MCF 10A (cell line): ENCODE data around the gene SLC34A2. TPM values are rescaled to one million over a fixed set of nuclear protein-coding genes. Genes with fewer than 3 reads are reported as not detected.

Experiments
- BruUV-seq: library from RNA; stranded (reverse); fragments of 400-500 nt; replicated peaks from 2 replicates; lab custom pipeline; 2021; lab: Mats Ljungman, UMichigan
- CTCF ChIA-PET: fragments of 300-600 bp; sonication (Branson Sonifier 250); formaldehyde crosslinking; extraction: SDS; loops from one replicate; lab custom pipeline; 2021; ENCODE audit warnings: antibody characterized with exemption, inconsistent platforms; lab: Yijun Ruan, JAX
- POLR2A ChIA-PET: fragments of 300-600, 350-650 bp; sonication (Branson Sonifier 250); formaldehyde crosslinking; extraction: SDS; loops from one replicate; lab custom pipeline; 2020; ENCODE audit warnings: antibody characterized with exemption, inconsistent platforms; lab: Yijun Ruan, JAX
- DNase-seq: peaks from one replicate; pipeline ENCODE4 v3.0.0-alpha.2; 2018; ENCODE audit not compliant: unreplicated experiment
- H3K27ac Mint-ChIP-seq: one replicate; pipeline ENCODE4 v1.8.0; 2022; ENCODE audit warnings: mild to moderate bottlenecking, low read depth, mixed read lengths; ENCODE audit not compliant: unreplicated experiment
- H3K27me3 Mint-ChIP-seq: one replicate; pipeline ENCODE4 v1.8.0; 2022; ENCODE audit warnings: mixed read lengths; ENCODE audit not compliant: insufficient read depth, unreplicated experiment
- H3K36me3 Mint-ChIP-seq: one replicate; pipeline ENCODE4 v1.8.0; 2022; ENCODE audit warnings: mild to moderate bottlenecking, moderate library complexity, mixed read lengths; ENCODE audit not compliant: insufficient read depth, unreplicated experiment
- H3K4me1 Mint-ChIP-seq: one replicate; pipeline ENCODE4 v1.8.0; 2022; ENCODE audit warnings: mixed read lengths; ENCODE audit not compliant: insufficient read depth, unreplicated experiment
- H3K4me3 Mint-ChIP-seq: one replicate; pipeline ENCODE4 v1.8.0; 2022; ENCODE audit warnings: mild to moderate bottlenecking, moderate library complexity, mixed read lengths; ENCODE audit not compliant: unreplicated experiment
- H3K9me3 Mint-ChIP-seq: one replicate; pipeline ENCODE4 v1.8.0; 2022; ENCODE audit warnings: mixed read lengths; ENCODE audit not compliant: unreplicated experiment
- CTCF ChIP-seq: fragments of 200-600 bp; IDR thresholded peaks from one replicate; pipeline ENCODE4 v1.8.0; 2022; ENCODE audit warnings: antibody characterized with exemption, mild to moderate bottlenecking; ENCODE audit not compliant: unreplicated experiment
- intact Hi-C: fragments of 100-400 bp; cut with micrococcal nuclease; formaldehyde crosslinking; loops from 2 replicates; pipeline ENCODE4 v1.14.1; 2022
- total RNA-seq: library from RNA; stranded (reverse); gene quantifications from 2 replicates; pipeline ENCODE4 v1.2.3, GENCODE V29; 2022

SLC34A2 gene
- total RNA-seq, 1 experiment from 2014 or later: not detected

DNA sequence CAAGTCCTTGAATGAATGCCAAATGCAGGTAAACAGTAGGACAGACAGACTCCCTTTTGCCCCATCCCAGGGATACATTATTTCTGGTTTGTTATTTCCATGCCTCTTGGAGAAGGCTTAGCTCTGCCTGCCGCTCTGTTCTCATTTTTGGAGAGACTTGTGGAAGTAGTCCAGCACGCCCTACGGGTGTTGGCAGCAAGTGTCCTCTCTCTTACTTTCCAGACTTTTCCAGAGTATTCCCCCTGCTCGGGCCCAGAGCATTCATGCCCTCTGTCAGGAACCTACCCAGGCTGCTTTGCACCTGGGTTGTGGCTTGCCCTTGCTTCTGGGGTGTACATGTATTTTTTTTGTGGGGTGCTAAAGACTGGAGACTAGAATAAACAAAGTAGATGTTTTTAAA lies 15.3 kb downstream of the SLC34A2 start:
- no peaks in the 10 kb centered on the region for H3K4me1 Mint-ChIP-seq
- no peak overlapping the region for H3K4me3 Mint-ChIP-seq
- CTCF ChIA-PET: no interaction called here
- no peak for TF ChIP-seq CTCF
- no TSS peak for BruUV-seq
- H3K9me3 Mint-ChIP-seq: no peaks in the 10 kb centered on the region
- H3K27ac Mint-ChIP-seq: no peak overlapping the region
- no peaks in the 10 kb centered on the region for H3K27me3 Mint-ChIP-seq
- DNase-seq: no peak
- H3K36me3 Mint-ChIP-seq: no peaks in the 10 kb centered on the region
- intact Hi-C loops: no loop called here
- POLR2A ChIA-PET: no interaction called here

GRCh38 chr4:25672756-25673155 lies 17.1 kb downstream of the SLC34A2 start:
- Mint-ChIP-seq H3K4me3 (no peak overlapping the region), H3K27me3 (no peaks in the 10 kb centered on the region), H3K4me1 (no peaks in the 10 kb centered on the region), H3K36me3 (no peaks in the 10 kb centered on the region), H3K27ac (no peak overlapping the region), H3K9me3 (no peaks in the 10 kb centered on the region)
- no peak for DNase-seq
- POLR2A ChIA-PET: no interaction called here
- no TSS peak for BruUV-seq
- CTCF ChIA-PET: no interaction called here
- intact Hi-C loops: no loop called here
- TF ChIP-seq CTCF: no peak

DNA sequence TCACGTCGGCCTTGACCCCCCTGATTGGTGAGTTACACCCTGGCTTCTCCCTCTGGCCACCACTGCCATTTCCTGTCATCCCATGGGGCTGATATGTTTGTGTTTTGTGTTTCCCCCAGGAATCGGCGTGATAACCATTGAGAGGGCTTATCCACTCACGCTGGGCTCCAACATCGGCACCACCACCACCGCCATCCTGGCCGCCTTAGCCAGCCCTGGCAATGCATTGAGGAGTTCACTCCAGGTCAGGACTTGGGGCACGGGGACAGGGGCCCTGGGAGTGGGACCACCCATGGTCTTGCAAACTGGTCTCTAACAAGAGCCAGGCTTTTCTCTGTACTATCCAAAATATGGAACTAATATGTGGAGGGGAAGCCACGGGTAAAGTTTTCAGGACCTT lies 18.7 kb downstream of the SLC34A2 start:
- intact Hi-C loops: no loop called here
- no peak overlapping the region for H3K27ac Mint-ChIP-seq

DNA sequence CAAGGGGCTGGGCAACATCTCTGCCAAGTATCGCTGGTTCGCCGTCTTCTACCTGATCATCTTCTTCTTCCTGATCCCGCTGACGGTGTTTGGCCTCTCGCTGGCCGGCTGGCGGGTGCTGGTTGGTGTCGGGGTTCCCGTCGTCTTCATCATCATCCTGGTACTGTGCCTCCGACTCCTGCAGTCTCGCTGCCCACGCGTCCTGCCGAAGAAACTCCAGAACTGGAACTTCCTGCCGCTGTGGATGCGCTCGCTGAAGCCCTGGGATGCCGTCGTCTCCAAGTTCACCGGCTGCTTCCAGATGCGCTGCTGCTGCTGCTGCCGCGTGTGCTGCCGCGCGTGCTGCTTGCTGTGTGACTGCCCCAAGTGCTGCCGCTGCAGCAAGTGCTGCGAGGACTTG lies 20.6 kb downstream of the SLC34A2 start:
- Mint-ChIP-seq H3K4me1 (no peaks in the 10 kb centered on the region), H3K36me3 (no peaks in the 10 kb centered on the region), H3K9me3 (no peaks in the 10 kb centered on the region), H3K27me3 (no peaks in the 10 kb centered on the region), H3K4me3 (no peak overlapping the region), H3K27ac (no peak overlapping the region)
- intact Hi-C loops: no loop called here
- ChIA-PET POLR2A (no interaction called here), CTCF (no interaction called here)
- BruUV-seq: no TSS peak
- TF ChIP-seq CTCF: no peak
- no peak for DNase-seq

More for the DNA sequence above, 18.7 kb downstream of the SLC34A2 start:
- no peak for DNase-seq
- Mint-ChIP-seq H3K4me3 (no peak overlapping the region), H3K4me1 (no peaks in the 10 kb centered on the region), H3K9me3 (no peaks in the 10 kb centered on the region), H3K27me3 (no peaks in the 10 kb centered on the region), H3K36me3 (no peaks in the 10 kb centered on the region)
- BruUV-seq: no TSS peak
- ChIA-PET POLR2A (no interaction called here), CTCF (no interaction called here)
- TF ChIP-seq CTCF: no peak
